Sigmoid colon (tissue), 4 donors: Measurements from ENCODE around the gene DIP2B.

Experiments
- CTCF ChIP-seq, 4 experiments: fragments of 450-650 bp in 3 of 4; fragments of 200-600 bp in 1 of 4; IDR thresholded peaks; one replicate each; pipeline ENCODE4 v1.5.1; 2016 to 2019; ENCODE audit warnings: antibody characterized with exemption in 4 of 4, mild to moderate bottlenecking in 3 of 4, moderate library complexity in 2 of 4
- EP300 ChIP-seq, 4 donors: sonication (generic); formaldehyde crosslinking; IDR thresholded peaks; one replicate each; pipeline ENCODE4 v1.6.1; 2017; ENCODE audit warnings: antibody characterized with exemption in 4 of 4
- POLR2A ChIP-seq, 2 donors: fragments of 450-650 bp; IDR thresholded peaks; one replicate each; pipeline ENCODE4 v1.6.1; 2016; ENCODE audit warnings: antibody characterized with exemption in 2 of 2, mild to moderate bottlenecking in 2 of 2, moderate library complexity in 2 of 2
- POLR2AphosphoS5 ChIP-seq, 4 donors: sonication (generic); formaldehyde crosslinking; IDR thresholded peaks; one replicate each; pipeline ENCODE4 v1.6.1; 2017; ENCODE audit warnings: antibody characterized with exemption in 4 of 4

GRCh38 chr12:50620978-50621360 is 116.2 kb downstream of the DIP2B start:
- TF ChIP-seq POLR2A (IDR thresholded peaks at IDR 0.05) (no peak), CTCF (IDR thresholded peaks at IDR 0.05) (no peak), POLR2AphosphoS5 (IDR thresholded peaks at IDR 0.05) (no peak), EP300 (IDR thresholded peaks at IDR 0.05) (no peak)
